Islet of Langerhans (tissue), 1 donor: Measurements from ENCODE around the gene KDM5C.

Experiments
- FAIRE-seq: peaks from one replicate; lab custom pipeline; 2011; peaks lifted over from hg19 to GRCh38; lab: Jason Lieb, UNC

KDM5C gene

DNA sequence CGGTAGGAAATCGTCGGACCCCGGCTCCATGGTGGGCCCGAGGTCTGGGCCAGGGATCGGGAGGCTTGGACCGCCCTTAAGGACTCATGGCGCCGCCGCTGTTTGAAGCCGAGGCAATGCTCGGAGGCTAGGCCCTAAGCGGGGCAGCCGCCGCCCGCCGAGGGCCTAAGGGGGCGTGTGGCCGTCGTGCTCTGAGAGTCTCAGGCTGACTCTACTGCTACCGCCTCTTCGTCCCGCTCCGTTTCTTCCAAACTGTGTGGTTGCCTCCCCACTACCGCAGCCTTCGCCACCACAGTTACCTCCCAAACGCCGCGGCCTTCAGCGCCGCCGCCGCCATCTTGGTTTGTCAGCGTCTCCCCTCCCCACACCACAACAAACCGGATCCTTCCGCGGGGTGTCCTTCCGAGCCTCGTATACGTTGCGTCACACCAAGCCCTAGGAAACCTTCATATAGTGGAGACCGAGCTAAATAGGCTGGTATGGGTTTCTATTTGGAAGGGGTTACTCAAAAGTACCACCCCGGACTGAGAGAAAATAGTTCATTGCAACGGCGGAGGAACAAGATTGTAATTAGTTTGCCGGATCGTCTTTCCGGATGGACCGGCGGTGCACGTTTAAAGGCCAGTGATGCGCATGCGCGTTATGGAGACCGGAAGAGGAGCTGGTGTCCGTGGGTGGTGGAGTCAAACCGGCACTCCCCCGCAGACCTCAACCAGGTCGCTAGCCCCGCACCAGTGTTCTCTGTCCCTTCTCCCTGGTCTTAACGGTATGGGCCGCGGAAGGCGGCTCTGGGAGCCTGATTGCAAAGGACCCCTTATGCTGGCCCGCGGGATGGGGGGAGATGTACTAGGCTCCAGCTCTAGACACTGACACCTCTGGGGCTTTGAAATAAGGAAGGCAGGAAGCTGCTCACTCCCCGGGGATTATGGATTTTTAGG is at the start of gene KDM5C:
KDM5C (minus strand) TSS at position 348 of the 938 bp plus-strand sequence; CDS start at position 30, 318 bp downstream.
- FAIRE-seq: no peak

DNA sequence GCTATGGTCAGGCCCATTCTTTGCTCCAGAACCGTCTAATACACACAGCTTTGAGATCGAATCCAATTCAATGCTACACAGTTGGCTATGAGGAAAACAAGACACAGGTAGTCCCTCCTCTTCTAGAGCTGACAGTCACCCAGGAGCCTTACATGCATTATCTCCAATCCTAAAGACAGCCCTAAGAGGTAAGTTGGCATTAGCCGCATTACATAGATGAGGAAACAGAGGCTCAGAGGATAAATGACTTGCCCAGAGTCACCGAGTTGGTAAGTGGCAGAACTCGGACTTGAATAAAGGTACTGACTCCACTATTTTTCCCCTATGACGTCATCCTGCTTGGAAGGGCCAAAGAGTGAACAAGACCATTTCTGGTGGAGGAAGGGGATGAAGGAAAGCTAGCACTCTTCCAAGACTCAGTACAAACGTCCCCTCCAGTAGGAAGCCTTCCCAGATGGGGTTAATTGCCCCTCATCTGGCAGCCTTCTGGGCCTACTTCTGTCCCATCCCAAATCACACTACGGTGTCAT is 47.9 kb upstream of the KDM5C start:
- no peak for FAIRE-seq

GRCh38 chrX:53269536-53270107 is 44.6 kb upstream of the KDM5C start:
- no peak for FAIRE-seq

- FAIRE-seq: no peak
These were observed 43.2 kb upstream of the KDM5C start for GRCh38 chrX:53268173-53268572.

GRCh38 chrX:53266914-53267313 is 41.9 kb upstream of the KDM5C start:
- FAIRE-seq: no peak

GRCh38 chrX:53265771-53266574 is 41.0 kb upstream of the KDM5C start:
- FAIRE-seq: no peak

DNA sequence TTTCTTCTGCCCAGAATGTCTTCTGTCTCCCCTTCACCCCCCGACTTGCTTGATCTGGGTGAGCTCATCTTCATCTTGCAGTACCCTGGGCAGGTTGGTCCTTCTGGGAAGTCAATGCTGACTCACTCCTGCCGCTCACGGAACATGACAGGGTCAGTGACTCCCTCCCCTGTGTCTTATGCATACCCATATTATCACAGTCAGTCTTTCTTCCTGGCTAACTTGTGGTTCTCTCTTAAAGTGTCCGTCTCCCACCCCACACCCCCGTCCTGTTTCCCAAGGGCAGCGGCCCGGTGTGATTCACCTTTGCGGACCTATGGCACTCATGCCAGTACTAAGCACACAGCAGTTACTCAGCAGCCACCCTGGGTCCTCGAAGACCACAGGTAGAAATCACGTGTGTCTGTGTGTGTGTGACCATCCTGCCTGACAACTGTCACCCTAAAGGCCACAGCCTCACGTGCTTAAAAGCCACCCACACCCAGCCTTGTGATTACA is 38.6 kb upstream of the KDM5C start:
- no peak for FAIRE-seq

DNA sequence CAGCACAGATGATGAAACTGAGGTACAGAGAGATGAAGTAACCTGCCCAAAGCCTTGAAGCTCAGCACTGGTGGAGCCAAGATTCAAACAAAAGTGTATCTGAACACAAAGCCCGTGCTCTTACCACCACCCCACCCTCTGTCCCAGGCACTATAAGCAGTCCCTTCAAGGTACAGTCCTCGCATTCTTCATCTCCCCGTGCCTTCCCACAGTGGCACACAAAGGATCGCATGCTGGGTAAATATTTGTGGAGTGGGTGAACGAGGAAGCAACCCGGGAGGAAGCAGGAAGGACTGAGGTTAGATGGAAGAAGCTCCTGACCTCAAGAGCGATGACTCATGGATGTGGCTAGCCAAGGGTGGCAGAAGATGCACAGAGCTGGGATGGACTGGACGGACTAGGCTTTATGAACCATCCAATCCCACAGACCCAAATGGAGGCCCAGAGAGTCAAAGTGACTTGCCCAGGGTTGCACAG is 37.9 kb upstream of the KDM5C start:
- FAIRE-seq: no peak

DNA sequence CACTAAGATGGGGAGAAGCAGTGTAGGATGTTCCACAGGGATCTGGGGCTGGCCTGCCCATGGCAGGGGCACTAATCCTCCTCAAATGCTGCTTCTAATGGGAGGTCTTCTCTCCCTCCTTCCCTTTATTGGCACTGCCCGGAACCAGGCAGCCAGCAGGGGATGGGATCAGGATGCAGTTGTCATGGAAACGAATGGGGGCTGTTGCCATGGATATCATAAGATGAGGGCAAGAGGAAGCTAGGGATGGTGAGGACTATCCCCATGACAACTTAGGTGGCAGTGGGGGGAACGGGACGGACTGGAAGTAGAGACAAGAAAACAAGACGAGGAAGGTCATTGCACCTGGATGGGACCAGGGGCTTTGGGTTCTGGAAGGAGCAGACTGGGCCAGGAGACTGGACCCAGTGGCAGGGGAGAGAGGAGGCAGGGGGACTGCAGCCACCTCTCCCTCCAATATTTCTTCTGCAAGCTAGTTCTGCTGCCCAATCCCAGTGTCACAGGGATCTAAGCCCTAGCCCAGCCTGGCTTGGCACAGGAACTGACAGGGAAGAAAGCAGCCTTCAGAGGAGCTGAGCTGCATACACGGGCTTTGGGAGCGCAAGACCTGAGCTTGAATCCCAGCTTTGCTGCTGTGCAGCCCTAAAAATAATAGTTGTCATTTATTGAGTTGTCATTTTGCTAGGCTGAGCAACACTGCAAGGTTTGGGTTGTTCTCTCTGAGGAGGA is 37.3 kb upstream of the KDM5C start:
- no peak for FAIRE-seq

GRCh38 chrX:53261355-53261972 is 36.5 kb upstream of the KDM5C start:
- no peak for FAIRE-seq

GRCh38 chrX:53260836-53261235 is 35.8 kb upstream of the KDM5C start:
- FAIRE-seq: no peak

DNA sequence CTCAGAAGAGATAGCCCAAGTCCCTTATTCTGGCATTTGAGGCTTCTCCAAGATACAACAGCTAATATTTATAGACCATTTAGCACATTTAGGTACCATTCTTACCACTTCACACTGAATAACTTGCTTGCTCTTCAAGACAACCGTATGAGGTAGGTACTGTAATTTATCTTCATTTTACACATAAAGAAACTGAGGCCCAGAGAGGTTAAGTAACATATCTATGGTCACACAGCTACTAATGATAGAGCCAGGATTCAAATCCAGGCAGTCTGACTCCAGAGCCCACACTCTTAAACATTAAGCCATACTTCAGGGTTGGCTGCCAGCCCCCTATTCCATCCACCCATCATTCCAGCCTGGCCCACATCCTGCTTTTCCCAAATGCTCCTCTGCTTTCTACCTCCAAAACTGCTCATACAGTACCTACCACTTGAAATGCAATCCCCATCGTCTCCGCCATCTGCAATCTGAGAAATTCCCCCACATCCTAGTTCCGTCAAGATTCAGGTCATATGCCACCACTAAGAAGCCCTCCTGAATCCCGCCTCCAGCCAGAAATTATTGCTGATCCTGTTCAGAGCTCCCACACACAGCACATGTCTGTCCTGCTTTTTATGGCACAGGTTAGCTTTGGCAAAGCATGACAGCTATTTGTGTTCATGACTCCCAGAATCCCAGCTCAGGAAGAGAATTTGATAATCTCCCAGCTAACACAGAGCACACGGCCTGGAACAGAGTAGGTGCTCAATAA is 32.8 kb upstream of the KDM5C start:
- FAIRE-seq: no peak

DNA sequence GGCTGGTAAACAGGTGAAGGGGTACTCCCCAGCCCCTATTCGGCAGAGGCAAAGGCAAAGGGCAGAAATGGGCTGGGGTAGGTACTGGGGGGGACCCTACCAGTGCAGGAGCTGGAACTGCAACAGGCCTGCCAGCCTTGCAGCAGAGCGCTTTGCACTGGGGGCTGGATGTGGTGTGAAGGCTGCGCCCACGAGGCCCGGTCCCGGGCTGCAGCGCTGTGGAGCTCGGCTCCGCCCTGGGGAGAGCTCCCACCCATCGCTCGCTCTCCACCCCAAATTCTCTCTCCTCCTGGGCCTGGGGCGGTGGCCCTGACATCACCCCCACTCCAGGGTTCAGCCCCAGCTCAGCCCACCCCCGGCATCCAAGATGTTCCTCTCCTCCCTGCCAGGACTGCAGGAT is 32.2 kb upstream of the KDM5C start:
- no peak for FAIRE-seq

DNA sequence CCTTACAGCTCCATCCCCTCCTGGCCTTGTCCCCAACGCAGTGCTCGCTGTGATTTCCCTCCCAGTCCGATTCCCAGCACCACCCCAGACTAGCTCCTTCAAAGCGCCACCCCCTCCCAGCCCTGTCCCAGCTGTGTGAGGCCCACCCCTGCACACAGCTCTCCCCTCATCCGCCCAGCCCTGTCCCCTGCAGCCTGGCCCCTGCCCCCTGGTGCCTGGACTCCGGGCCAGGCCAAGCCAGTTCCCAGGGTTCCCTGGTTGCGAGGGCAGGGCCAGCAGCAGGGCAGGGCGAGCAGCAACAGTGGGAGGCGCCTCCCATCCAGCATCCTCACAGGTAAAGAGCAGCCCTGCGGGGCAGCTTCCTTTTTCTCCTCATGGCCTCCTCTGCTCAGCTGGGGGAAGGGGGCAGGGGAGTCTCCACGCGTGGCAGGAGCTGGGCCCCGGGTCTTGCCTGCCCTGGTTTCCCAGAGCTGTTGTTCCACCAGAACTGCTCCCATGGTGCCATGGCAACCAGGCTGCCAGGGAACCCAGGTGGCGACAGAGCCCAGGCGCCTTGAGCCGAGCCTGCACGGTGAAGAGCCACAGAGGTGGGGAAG is 31.5 kb upstream of the KDM5C start:
- no peak for FAIRE-seq

- no peak for FAIRE-seq
These were observed 30.8 kb upstream of the KDM5C start for GRCh38 chrX:53255738-53256191.

- FAIRE-seq: no peak
These were observed 29.8 kb upstream of the KDM5C start for GRCh38 chrX:53254570-53255461.

- FAIRE-seq: no peak
These were observed 28.4 kb upstream of the KDM5C start for GRCh38 chrX:53253293-53254020.

DNA sequence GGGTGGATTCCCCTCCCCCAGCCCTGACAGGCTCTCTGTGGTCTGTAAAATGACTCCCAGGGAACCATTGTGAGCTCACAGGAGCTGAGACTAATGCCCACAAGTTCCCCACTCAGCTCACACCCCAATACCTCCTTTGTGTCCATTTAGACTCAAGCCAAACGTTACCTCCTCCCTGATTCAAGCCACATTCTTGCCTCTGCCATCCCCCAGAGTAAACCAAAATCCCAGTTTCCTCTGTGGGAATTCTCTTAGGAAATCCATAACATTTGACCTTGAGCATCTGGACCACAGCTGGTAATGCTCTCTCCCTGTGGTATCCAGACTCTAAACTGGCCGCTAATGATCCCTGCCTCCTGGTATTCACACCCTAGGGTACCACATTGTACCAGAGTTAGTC is 26.3 kb upstream of the KDM5C start:
- FAIRE-seq: no peak
